GM13976 (cell line): ENCODE results near the gene STS.

ENCODE experiments used
- DNase-seq: peaks from one replicate; pipeline ENCODE4 v3.0.0; 2012; ENCODE audit warnings: low spot score
- in situ Hi-C: fragments of 300-500 bp; cut with MboI; formaldehyde crosslinking; loops from one replicate; pipeline ENCODE4 v1.12.0; 2022; ENCODE audit warnings: low sequenced_read_pairs, mixed read lengths, inconsistent platforms; ENCODE audit not compliant: unreplicated experiment
- TF ChIP-seq, protein P1 (sequence below): IDR thresholded peaks from 2 replicates; pipeline ENCODE4 v1.5.1; 2012; ENCODE audit warnings: borderline replicate concordance, mild to moderate bottlenecking; ENCODE audit not compliant: insufficient read depth; ENCODE audit errors: extremely low read depth, missing control alignments, control extremely low read depth

Gene STS

GRCh38 chrX:7154041-7154597 is 6.6 kb downstream of the STS start:
- TF ChIP-seq, protein P1, sequence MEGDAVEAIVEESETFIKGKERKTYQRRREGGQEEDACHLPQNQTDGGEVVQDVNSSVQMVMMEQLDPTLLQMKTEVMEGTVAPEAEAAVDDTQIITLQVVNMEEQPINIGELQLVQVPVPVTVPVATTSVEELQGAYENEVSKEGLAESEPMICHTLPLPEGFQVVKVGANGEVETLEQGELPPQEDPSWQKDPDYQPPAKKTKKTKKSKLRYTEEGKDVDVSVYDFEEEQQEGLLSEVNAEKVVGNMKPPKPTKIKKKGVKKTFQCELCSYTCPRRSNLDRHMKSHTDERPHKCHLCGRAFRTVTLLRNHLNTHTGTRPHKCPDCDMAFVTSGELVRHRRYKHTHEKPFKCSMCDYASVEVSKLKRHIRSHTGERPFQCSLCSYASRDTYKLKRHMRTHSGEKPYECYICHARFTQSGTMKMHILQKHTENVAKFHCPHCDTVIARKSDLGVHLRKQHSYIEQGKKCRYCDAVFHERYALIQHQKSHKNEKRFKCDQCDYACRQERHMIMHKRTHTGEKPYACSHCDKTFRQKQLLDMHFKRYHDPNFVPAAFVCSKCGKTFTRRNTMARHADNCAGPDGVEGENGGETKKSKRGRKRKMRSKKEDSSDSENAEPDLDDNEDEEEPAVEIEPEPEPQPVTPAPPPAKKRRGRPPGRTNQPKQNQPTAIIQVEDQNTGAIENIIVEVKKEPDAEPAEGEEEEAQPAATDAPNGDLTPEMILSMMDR = no peak
- no peak for DNase-seq
- in situ Hi-C loops = loop anchor here (25.0 kb wide), 1 partner anchor 433 kb away; no protein-coding TSS in a partner anchor

- no peak for DNase-seq
- in situ Hi-C loops = loop anchor here (25.0 kb wide), 1 partner anchor 432 kb away; no protein-coding TSS in a partner anchor
- TF ChIP-seq, protein P1 = no peak
Observed at GRCh38 chrX:7155163-7155562, 7.7 kb downstream of the STS start.

DNA sequence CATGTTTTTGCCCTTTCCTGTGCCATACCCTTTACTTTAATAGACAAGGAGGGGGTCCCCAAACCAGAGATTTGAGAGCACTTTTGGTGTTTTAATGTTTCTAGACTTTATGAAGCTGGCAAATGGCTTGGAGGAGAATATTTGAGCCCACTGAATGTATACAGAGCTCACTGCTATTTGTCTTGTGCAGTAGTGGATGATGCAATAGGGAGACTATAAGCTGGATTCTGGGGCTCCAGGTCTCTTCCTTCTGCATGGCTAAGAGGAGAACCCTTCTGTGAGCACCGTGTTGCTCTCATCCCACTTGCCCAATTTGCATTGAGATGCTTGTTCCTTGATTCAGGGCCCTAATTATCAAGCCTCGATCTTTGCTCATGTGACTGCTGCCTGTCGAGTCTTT is 9.4 kb downstream of the STS start:
- TF ChIP-seq, protein P1 = no peak
- DNase-seq = no peak
- in situ Hi-C loops = loop anchor here (25.0 kb wide), 1 partner anchor 430 kb away; no protein-coding TSS in a partner anchor

DNA sequence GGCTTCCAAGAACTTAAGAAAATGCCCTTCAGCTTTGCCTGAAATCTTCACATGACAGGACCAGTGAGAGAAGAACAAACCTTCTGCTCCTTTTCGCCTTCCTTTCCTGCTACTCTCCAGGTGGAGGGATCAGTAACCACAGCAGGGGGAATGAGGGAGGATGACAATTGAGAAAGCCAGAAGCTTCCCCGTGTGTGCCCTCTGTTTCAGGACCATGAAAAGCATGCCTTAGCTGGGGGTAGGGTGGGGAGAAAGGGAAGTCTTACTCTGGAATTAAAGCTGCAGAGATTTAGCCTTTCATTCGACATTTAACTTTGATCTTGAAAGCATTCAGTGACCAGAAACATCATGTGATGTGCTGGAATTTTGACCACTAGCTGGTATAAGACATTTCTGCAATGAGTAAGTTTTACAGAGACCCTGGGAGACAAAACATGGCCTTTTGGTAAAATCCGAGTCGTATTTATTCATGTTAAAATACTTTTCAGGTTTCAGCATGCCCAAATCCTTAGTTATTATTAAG is 11.0 kb downstream of the STS start:
- DNase-seq = no peak
- in situ Hi-C loops = loop anchor here (25.0 kb wide), 1 partner anchor 429 kb away; no protein-coding TSS in a partner anchor
- TF ChIP-seq, protein P1 = no peak

DNA sequence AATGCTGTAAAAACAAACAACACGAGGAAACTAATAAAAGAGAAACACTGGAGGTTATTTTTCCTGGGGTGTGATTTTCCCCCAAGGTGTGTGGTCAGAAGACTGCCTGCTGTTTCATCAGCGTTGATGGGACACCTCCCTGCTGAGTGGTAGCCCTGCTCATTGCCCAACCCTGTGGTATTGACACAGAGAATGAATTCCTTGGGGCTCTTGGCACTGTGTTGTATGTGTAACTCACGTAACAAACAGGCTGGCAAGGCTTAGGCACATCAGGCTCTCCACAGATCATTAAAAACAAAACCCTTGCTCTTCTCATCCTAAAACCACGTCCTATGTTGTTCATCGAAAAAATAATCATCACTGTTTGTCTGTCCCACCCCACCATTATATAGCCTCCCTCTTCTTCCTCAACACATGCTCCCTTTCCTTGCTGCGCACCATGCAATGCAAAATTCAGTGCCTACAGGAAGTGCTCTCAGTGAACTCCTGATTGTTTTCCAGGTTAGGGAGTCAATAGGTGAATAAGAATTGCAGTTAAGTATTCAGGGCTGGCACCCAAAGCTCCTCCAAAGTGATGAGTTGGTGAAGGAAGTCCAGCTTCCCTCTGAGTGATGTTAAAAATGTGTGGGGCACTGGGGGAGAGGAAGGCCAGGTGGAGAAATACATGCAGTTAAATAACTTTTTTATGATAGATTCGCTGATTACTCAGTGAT is 11.8 kb downstream of the STS start:
- in situ Hi-C loops = loop anchor here (25.0 kb wide), 1 partner anchor 428 kb away; no protein-coding TSS in a partner anchor
- no peak for DNase-seq
- TF ChIP-seq, protein P1 = no peak

DNA sequence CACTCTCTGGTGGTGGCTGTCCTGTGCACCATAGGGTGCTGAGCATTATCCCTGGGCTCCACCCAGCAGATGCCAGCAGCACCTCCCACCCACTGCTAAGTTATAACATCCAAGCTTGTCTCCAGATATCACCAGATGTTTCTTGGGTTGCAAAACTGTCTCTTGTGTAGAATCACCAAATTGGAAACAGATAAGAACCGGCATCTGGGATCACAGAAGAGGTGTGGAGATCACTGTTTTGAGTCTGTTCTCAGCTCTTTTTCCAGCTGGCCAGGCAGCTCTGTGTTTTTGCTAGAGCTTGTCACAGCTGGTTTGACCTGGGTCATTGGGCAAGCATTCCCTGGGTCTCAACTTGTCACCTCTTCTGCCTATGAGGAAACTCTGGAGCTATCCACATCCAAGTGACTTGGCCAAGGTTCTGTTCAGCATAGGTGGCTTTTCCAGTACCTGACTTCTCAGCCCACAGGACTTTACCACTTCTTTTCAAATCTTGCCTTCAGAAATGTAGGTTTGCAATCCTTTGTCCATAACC is 15.7 kb downstream of the STS start:
- DNase-seq = no peak
- TF ChIP-seq, protein P1 = no peak
- in situ Hi-C loops = loop anchor here (25.0 kb wide), 1 partner anchor 424 kb away; no protein-coding TSS in a partner anchor
